GM12892 (cell line): Measurements from ENCODE around the gene MYO7B.

Experiments
- DNase-seq: peaks from one replicate; pipeline ENCODE4 v3.0.0; 2011; ENCODE audit not compliant: insufficient read length
- FAIRE-seq: peaks from 2 replicates; lab custom pipeline; 2011; peaks lifted over from hg19 to GRCh38; lab: Jason Lieb, UNC
- POLR2A ChIP-seq: IDR thresholded peaks from 2 replicates; pipeline ENCODE4 v1.6.1; 2011; ENCODE audit warnings: low read depth, low read length, control low read depth
- POLR2AphosphoS5 ChIP-seq: IDR thresholded peaks from 2 replicates; pipeline ENCODE4 v1.6.1; 2011; ENCODE audit warnings: low read depth, low read length, control low read depth
- TAF1 ChIP-seq: IDR thresholded peaks from 2 replicates; pipeline ENCODE4 v1.6.1; 2011; ENCODE audit warnings: low read depth, mild to moderate bottlenecking, control low read depth, low read length, borderline replicate concordance

The MYO7B gene

DNA sequence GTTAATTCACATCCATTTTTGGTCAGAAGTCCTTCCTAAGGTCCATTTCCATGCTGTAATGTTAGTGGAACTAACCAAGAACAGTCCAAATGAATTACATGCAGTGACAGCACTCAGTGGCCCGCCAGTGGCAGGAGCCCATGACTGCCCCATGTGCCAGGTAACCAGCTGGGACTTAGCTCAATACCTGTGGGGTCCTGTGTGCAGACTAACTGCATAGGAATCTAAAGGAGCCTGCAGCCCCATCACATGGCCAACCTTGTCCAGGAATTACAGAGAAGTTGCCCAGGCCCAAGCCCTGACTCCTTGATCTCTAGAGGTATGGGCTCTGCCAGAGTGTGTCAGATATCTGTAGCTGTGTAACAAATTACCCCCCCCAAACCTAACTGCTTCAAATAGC, 75.1 kb downstream of the MYO7B start:
- FAIRE-seq (no peak), DNase-seq (no peak)
- TF ChIP-seq POLR2AphosphoS5 = no peak
- TF ChIP-seq POLR2A = no peak
- TF ChIP-seq TAF1 = no peak

DNA sequence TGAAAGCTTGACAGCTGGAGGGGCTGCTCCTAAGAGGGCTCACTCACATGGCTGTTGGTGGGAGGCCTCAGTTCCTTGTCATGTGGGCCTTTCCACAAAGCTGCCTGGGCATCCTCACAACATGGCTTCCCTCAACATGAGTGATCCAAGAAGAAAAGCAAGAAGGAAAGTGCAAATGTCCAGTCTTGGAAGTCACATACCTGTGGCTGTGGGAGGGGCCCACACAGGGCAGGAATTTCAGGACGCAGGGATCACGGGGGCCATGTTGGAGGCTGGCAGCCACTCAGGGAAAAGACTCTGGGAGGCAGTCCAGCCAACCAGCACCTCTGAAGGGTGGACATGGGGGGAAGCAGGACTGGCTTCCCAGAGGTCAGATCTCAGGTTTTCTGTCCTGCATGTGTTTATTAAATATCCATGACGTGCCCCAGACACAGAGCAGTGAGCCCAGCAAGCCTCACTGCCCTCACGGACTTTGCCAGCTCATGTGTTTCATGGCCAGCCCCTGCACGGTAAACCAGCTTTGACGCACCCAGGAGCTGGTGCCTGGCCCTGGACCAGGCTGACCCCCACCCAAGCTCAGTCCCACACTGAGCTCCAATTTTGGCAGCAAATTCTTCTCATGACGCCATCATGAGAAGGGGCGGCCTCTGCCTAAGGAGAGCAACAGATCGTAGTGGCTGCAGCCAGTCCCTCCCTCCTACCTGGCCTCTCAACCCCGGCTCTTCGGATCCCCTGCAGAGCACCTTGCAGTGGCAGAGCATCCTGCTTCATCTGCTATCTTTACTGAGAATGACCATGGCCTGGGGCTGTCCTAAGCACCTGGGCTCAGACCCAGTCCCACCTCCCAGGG, 75.8 kb downstream of the MYO7B start:
- FAIRE-seq = no peak
- no peak for DNase-seq
- no peak for TF ChIP-seq POLR2A
- TF ChIP-seq TAF1 = no peak
- TF ChIP-seq POLR2AphosphoS5 = no peak

DNA sequence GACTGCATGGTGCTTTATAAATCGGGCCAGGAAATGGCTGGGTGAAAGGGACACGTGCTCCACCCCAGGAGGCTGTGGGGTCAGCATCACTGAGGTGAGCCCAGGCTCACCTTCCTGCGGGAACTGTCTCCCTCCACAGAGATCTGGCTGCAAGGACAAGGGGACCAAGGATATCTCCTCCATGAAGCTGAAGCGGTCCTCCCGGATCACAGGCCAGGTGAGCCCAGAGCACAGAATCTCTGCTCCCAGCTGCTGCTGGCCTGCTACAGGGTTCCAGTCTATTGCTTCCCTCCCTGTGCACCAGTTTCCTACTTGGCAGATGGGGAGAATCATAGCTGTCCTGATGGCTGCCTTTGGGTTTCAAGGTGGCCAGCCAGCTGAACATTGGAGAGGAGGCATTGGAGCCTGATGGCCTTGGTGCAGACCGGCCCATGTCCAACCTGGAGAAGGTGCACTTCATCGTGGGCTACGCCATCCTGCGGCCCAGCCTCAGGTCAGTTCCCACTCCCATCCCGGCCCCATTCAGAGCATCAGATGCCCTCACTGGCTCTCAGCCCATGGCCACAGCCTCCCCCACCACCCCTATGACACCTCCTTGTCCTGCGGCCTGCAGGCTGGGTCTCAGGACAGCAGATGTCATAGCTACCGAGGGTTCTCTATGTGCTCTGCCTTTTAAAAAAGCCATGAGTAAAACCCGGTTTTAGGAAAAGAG, 76.8 kb downstream of the MYO7B start:
- no peak for FAIRE-seq
- DNase-seq = no peak
- TF ChIP-seq TAF1 (no peak), POLR2AphosphoS5 (no peak), POLR2A (no peak)

DNA sequence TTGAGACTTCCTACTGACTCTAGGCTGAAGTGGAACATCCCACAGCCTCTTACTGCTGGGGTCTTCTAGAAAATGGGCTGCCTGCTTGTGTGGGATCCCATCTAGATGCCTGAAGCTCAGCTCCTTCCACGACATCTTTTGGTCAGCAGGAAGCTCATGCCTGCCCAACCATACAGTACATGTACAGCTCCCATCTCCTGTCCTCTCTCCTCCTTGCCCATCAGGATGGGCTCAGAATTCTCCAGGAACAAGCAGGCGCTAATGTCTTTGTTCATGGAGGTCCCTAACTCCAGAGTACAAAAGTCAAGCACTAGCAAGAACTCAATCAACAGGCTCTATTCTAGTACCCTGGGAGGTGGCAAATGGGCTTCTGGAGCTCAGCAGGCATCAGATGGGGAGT, 78.8 kb downstream of the MYO7B start:
- no peak for TF ChIP-seq TAF1
- TF ChIP-seq POLR2AphosphoS5 = no peak
- TF ChIP-seq POLR2A = no peak
- FAIRE-seq = no peak

DNA sequence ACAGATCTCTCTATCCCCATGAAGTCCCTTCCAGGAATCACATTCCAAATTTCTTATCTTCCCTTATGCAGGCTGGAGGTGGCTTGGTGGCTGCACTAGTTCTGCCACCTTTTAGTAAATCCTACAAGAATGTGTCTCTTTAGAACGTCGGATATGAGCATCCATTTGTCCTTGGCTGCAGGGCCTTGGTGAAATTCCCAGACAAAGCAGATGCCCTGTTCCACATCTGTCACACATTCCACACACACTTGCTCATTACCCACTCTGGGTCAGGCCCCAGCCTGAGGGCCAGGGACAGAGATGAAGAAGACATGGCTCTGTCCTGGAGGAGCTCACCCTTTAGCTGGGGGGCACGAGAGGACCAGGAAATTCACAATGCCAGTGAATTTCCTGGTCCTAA, 79.2 kb downstream of the MYO7B start:
- DNase-seq (no peak), FAIRE-seq (no peak)
- TF ChIP-seq POLR2A (no peak), TAF1 (no peak), POLR2AphosphoS5 (no peak)

More for the DNA sequence above, 78.8 kb downstream of the MYO7B start:
- DNase-seq = no peak

DNA sequence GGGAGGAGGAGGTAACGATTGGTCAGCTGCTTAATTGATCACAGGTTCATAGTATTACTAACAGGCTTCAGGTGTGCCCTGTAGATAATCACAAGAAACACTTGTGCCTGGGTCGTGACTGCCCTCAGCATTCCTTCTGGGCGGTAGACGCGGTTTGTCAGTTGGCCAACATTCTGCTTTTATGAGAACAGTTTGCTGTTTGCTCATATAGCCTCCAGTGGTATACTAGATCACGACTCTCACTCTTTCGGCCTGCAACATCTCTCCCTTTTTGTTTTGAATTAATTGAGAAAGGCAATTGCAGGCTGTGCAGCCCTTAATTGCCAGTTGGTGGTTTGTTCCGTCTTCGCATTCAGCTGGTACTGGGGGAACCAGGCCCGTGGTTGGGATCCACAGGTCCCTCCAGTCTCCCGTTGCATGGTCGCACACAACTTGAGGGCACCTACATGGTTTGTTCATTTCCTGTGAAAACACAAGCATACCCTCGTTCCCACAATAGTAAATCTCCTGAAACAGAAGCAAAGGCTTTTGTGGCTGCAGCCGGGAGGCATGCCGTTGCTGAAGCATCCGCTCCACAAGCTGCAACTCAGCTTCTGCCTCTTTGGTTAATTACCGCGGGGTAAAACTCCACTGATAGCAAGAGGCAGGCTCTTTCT, 80.2 kb downstream of the MYO7B start:
- FAIRE-seq = no peak
- DNase-seq = no peak
- TF ChIP-seq POLR2AphosphoS5 = no peak
- TF ChIP-seq POLR2A = no peak
- no peak for TF ChIP-seq TAF1

DNA sequence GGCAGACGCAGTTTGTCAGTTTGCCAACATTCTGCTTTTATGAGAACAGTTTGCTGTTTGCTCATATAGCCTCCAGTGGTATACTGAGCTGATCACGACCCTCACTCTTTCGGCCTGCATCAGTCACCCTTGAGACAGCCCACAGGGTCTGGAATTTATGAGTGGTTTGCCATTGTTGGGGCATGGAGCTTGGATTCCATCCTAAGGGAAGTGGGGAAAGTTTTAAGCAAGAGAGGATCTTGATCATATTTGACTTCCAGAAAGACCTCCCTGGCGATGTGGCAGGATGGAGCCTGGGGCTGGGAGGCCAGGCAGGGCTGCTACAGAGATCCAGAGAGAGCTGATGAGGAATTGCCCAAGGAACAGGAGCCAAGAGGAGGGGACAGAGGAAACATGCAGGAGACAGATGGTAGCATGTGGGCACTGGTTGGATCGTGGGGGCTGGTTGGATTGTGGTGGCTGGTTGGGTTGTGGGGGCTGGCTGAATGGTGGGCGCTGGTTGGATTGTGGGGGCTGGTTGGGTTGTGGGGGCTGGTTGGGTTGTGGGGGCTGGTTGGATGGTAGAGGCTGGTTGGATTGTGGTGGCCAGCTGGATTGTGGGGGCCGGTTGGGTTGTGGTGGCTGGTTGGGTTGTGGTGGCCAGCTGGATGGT, 83.2 kb downstream of the MYO7B start:
- TF ChIP-seq TAF1 (no peak), POLR2A (no peak), POLR2AphosphoS5 (no peak)
- no peak for DNase-seq
- no peak for FAIRE-seq

DNA sequence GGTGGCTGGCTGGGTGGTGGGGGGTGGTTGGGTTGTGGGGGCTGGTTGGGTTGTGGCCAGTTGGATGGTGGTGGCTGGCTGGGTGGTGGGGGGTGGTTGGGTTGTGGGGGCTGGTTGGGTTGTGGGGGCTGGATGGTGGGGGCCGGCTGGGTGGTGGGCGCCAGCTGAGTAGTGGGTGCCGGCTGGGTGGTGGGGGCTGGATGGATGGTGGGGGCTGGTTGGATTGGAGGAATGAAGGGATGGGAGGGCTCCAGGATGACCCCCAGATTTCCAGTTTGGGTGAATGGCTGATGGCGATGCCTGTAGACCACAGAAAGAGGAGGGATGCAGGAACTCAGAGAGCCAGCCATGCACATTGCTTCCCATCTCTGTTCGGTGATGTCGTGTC, 83.7 kb downstream of the MYO7B start:
- no peak for TF ChIP-seq POLR2AphosphoS5
- FAIRE-seq (no peak), DNase-seq (peak; percentile 10)

DNA sequence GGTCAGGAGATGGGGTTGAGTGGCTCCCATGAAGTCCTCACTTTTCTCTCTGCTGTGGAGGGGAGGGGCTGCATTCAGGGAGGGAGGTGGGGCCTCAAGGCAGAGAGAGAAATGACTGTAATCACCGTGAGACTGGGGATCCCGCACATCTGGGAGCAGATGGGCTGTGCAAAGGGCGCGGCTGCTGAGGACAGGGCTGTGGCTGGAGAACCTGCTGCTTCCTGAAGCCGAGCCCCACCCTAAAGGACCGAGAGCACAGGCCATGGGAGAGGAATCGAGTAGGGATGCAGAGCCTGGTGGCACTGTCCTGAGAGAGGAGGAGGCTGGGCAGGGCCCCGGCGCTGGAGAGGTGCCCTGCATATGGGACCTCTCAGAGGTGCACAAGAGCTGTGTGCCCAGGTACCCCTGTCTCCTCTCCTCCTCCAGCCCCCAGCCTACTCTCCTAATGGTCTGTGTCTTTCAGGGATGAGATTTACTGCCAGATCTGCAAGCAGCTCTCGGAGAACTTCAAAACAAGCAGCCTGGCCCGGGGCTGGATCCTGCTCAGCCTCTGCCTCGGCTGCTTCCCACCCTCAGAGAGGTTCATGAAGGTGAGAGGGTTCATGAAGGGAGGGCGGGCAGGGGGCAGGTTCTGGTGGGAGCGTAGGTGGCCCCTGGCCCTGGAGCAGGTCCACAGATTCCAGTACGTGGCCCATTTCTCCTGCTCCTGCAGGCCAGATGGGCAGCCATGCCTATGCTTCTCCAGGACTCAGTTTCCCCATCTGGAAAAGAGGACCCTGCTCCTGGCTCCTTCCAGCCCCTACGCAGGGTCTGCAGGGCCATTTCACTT, 84.6 kb downstream of the MYO7B start:
- peak; percentile 52 for DNase-seq

DNA sequence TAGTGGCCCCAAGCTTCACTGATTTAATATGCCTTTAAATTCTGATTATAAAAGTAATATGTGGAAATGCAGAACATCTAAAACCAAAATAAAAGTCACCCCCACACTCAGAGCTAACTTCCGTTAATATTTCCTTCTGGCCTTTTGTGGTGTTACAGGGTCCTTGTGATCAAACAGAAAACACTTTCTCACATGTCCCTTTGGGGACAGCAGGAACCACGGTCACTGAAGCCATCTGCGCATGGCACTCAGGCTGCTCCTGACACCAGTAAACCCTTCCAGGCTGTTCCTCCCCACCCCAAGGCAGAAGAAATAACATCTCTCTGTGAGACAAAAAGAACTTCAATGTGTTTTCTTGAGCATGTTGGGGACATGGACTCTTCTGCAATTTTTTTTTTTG, 85.4 kb downstream of the MYO7B start:
- TF ChIP-seq TAF1 = no peak
- no peak for TF ChIP-seq POLR2AphosphoS5
- no peak for TF ChIP-seq POLR2A
- DNase-seq (peak; percentile 23), FAIRE-seq (no peak)

More for the DNA sequence above, 84.6 kb downstream of the MYO7B start:
- FAIRE-seq = no peak
- no peak for TF ChIP-seq POLR2A

DNA sequence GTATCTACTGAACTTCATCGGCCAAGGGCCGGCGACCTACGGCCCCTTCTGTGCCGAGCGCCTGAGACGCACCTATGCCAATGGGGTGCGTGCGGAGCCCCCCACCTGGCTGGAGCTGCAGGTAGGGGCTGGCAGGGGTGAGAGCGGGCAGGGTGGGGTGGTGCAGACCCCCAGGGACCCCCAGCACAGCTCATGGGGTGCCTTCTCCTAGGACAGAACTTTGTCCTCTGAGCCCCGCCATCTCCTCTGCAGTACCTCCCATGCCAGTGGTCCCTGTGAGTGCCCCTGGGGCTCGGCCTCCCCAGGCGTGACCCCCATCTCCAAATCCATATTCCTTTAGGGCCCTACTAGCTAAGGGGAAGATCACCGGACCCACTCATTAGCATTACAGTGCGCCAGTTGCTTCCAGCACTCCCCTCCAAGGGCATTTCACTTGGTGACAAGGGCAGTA, 86.5 kb downstream of the MYO7B start:
- FAIRE-seq (no peak), DNase-seq (peak; percentile 12)
- no peak for TF ChIP-seq TAF1
- no peak for TF ChIP-seq POLR2AphosphoS5
- TF ChIP-seq POLR2A = no peak
